Renal cortical epithelial cell (primary cell): Measurements from ENCODE around the gene DRC3. TPM values are rescaled to one million over a fixed set of nuclear protein-coding genes. Genes with fewer than 3 reads are reported as not detected.
"Not testable (repeated sequence)": the region's sequence is repeated elsewhere in the genome, so short reads cannot be mapped to it uniquely, and the experiment has no call there.

ENCODE experiments used
- DNase-seq: peaks from one replicate; pipeline ENCODE4 v3.0.0-alpha.2; 2011; ENCODE audit warnings: low read depth
- total RNA-seq: library from RNA; depleted of rRNA; stranded (reverse); fragments of >200 nt; gene quantifications from 2 replicates; pipeline ENCODE4 v1.2.3, GENCODE V29; 2014

The DRC3 gene
- total RNA-seq, result 2.6 and 6.1 TPM in 2 replicates

- peak; percentile 100 for DNase-seq
These were observed at the start of gene DRC3, which contains the start of gene TOM1L2 for GRCh38 chr17:17972126-17972951. TSS of gene DRC3 (plus strand) at chr17:17972862. CDS start at chr17:17977599, 4,737 bp downstream. TSS of gene TOM1L2 (minus strand) at chr17:17972400. CDS start at chr17:17972313, 87 bp downstream.

- no peak for DNase-seq
These were observed 48.4 kb upstream of the DRC3 start for GRCh38 chr17:17924131-17924856.

GRCh38 chr17:17924857-17925250, 47.8 kb upstream of the DRC3 start:
- DNase-seq, result no peak

GRCh38 chr17:17926036-17926435, 46.6 kb upstream of the DRC3 start:
- no peak for DNase-seq

GRCh38 chr17:17926840-17927449, 45.7 kb upstream of the DRC3 start:
- no peak for DNase-seq

- DNase-seq, result peak; percentile 70
These were observed 44.0 kb upstream of the DRC3 start for GRCh38 chr17:17928398-17929287.

GRCh38 chr17:17929655-17930380, 42.8 kb upstream of the DRC3 start:
- DNase-seq, result peak; percentile 74

GRCh38 chr17:17930674-17931073, 42.0 kb upstream of the DRC3 start:
- DNase-seq, result no peak

GRCh38 chr17:17931159-17931558, 41.5 kb upstream of the DRC3 start:
- DNase-seq, result no peak

- no peak for DNase-seq
These were observed 38.9 kb upstream of the DRC3 start for GRCh38 chr17:17933775-17934174.

- no peak for DNase-seq
These were observed 38.4 kb upstream of the DRC3 start for GRCh38 chr17:17934214-17934613.

- no peak for DNase-seq
These were observed 37.9 kb upstream of the DRC3 start for GRCh38 chr17:17934806-17935205.

GRCh38 chr17:17935321-17936271, 37.1 kb upstream of the DRC3 start:
- DNase-seq, result peak; percentile 90

GRCh38 chr17:17937201-17937853, 35.3 kb upstream of the DRC3 start:
- peak; percentile 55 for DNase-seq

- no peak for DNase-seq
These were observed 34.7 kb upstream of the DRC3 start for GRCh38 chr17:17937958-17938357.

GRCh38 chr17:17938388-17939107, 34.1 kb upstream of the DRC3 start:
- no peak for DNase-seq

GRCh38 chr17:17939941-17940340, 32.7 kb upstream of the DRC3 start:
- DNase-seq, result not testable (repeated sequence)

- peak; percentile 73 for DNase-seq
These were observed 32.2 kb upstream of the DRC3 start for GRCh38 chr17:17940441-17940911.
